Adipose tissue (tissue), 3 donors: ENCODE results near the gene MGAT5. TPM values are rescaled to one million over a fixed set of nuclear protein-coding genes. Genes with fewer than 3 reads are reported as not detected.

Source experiments
- H3K27ac ChIP-seq: one replicate; pipeline ENCODE4 v1.5.1; 2013; ENCODE audit warnings: low read depth, low read length
- WGBS, 3 donors: extraction: QIAGEN DNeasy Blood & Tissue Kit; methylation state at CpG; one replicate each; pipeline ENCODE4 v1.1.7; 2013; 5-methylcytosine and 5-hydroxymethylcytosine counted together
- polyA plus RNA-seq, 3 donors: library from polyadenylated mRNA; stranded (reverse); fragments of 200-250 nt; gene quantifications; one replicate each; pipeline ENCODE4 v1.2.3, GENCODE V29; 2013
- donor health status: healthy with polysubstance abuse.
- donor health status: Bipolar disorder and iron deficiency.
- donor health status: healthy.

MGAT5 gene
- polyA plus RNA-seq, 3 donors, result 4.8 to 7.2 (median 6.7) TPM

DNA sequence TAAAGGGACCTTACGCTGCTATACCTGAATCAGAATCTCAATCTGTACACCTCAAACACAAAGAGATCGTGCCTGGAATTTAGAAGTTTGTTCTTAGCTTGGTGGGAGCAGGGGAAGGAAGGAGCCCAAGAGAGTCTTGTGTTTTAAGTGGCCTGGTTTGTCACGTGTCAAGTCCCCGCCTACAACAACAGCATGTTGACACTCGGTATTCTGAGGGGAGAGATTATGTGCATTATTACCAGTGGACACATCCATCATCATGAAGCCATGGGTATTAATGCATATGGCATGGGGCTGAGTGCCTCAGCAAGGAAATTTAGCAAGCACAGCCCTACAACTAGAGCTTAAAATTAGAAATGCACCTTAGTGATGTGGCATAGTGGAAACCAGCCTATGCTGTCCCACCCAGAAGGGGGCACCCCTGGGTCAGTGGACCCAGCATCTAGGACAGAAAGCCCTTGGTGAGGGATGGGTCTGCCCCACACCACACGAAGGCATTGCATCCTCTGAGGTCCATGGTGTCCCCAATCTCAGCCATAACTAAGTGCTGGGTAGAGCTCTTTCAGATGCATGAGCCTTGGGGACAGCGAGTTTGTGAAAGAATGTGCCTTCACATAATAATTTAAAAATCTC, 138.7 kb downstream of the MGAT5 start:
- no peak overlapping the region for H3K27ac ChIP-seq
- WGBS, 3 donors, result 72 to 88% (median 77%) methylated on average over 7 of the region's 7 CpGs

DNA sequence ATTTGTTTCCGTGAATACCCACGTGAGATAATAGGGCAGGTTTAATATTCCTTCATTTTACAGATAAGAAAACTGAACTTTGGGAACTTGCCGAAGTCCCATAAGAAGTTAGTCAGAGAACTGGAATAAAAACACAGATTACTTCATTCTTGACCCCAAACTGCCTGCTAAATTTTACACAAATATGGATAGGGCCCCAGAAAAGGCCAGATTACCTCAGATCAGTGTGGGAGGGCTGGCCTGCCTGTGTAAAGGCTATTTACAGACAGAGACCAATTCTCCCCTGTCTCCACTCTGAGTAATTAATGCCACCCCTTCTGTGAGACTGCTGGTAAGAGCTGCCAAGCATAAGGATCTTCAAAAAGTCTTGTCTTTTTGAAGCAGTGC, 139.2 kb downstream of the MGAT5 start:
- WGBS, 3 donors, result 56 to 83% (median 66%) methylated on average over 3 of the region's 3 CpGs

DNA sequence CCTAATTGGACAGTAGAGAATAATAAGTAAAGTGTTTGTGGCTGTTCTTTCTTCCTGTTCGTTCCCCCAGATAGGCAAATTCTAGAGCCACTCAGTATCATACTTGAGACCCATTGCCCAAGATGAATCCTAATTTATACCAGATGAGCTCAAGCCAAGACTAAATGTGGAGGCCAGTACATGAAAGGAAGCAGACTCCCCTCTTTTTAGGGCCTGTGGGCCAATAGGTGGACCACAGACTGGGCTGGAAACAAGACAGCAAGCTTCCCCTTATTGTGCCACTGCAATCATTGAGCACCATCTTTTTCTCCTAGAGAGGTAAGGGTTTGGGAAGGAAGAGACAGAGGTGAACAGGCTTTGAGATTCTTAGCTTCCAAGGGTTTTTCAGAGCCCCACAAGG, 141.9 kb downstream of the MGAT5 start:
- WGBS, 3 donors, result 79 to 96% (median 82%) methylated on average over 1 of the region's 1 CpG

More for the DNA sequence above, 139.2 kb downstream of the MGAT5 start:
- no peak overlapping the region for H3K27ac ChIP-seq

DNA sequence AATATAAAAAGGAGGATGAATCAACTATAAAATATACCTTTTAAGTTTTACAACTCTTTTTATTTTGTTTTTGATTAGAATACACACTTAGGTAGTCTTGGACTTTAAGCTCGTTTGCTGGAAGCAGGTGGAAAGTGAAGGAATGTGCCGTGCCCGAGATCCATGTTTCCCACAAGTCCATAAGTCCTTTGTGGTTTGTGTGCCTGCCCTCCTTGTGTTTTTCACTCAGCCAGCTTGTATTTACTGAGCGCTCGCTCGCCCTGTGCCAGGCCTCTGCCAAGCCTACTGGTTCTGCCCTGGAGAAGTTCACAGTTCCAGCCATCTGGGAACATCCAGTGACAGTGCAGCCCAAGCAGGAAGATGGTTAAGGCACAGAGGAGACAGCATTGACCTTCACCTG, 142.6 kb downstream of the MGAT5 start:
- H3K27ac ChIP-seq, result no peak overlapping the region
- 64 to 92% (median 81%) methylated on average over 6 of the region's 6 CpGs for WGBS, 3 donors

More for the DNA sequence above, 141.9 kb downstream of the MGAT5 start:
- H3K27ac ChIP-seq, result no peak overlapping the region

DNA sequence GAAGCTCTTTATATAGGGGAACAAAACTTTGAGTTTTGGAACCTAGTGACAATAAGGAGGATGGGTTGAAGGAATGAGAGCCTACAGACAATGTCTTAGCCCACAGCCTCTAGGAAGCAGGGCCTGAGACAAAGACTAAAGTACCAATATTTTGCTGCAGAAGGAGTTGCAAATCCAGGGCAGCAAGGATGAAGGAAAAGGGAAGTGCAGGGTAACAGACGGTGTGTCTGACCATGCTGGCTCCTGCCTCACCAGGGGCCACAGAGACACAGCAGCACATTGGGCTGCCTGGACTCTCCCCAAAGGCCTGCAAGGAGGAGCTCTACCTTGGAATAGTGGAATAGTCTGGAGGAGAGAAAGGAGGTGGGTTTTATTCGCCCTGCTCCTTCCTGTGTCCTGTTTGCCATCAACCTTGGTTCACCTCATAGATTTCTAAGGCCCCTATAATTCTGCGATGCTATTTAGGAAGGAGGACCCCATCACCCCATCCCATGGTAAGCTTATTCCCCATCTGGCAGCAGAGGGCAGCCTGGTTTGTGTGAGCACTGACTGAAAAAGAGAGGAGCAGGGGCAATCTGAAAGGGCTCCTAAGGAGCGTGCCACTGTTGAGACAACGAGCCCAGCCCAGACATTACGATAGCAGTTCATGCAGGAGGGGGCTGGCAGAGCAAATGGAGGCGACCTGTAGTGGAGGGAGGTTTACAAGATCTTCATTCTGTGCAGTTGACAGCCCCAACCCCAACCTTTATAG, 143.4 kb downstream of the MGAT5 start:
- H3K27ac ChIP-seq, result no peak overlapping the region
- WGBS, 3 donors, result 85 to 96% (median 86%) methylated on average over 7 of the region's 7 CpGs

DNA sequence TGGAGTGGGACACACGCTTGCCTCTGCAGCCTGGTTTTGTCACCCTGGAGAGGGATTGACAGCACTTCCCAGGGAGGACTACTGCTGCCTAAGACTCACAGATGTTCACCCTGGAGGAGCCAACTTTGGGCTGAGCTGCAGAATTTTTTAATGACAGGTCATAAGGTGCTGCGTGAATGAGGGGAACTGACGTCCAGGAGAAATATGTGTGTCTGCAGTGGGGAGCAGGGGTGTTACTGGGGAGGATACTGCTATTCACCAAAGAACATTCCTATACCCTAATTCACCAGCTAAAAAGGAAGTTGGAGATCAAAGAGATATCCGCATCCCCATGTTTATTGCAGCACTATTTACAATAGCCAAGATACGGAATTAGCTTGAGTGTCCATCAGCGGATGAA, 144.4 kb downstream of the MGAT5 start:
- 84 to 96% (median 88%) methylated on average over 6 of the region's 6 CpGs for WGBS, 3 donors
- H3K27ac ChIP-seq, result no peak overlapping the region

DNA sequence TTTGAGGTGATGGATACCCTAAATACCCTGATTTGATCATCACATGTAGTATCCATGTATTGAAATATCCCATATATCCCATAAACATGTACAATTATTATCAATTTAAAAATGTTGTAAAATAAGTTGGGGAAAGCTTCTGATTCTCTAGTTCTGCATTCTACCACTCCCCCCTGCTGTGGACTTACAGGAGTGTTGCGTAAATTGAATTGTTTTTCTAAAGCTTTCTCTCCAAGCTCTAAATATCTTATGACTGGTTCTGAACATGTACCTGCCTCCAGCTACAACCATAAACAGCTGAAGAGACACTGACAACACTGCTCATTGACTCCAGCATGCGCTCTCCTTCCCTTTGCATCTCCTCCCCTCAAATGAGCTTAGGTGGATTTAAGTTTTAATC, 145.2 kb downstream of the MGAT5 start:
- 83 to 95% (median 88%) methylated on average over 2 of the region's 2 CpGs for WGBS, 3 donors
- no peak overlapping the region for H3K27ac ChIP-seq

DNA sequence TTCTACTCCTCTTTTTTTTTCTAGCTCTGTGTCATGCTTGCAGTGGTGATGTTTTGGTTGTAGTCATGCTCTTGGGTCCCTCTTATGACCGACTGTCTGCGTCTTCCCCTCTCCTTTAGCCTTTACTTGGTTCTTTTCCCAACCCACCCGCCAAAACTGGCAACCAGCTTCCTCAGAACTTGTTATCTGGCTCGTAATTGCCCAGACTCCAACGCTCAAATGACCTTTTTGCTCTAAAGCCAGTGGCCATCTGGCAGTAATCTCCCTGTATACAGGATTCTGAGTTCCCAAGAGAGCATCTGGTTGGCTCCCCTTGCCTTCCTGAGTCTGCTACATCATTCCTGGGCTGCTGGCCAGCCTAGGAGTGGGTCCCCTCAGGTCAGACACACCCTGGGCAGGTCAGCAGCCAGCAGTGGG, 147.2 kb downstream of the MGAT5 start:
- no peak overlapping the region for H3K27ac ChIP-seq
- 34 to 46% (median 45%) methylated on average over 5 of the region's 5 CpGs for WGBS, 3 donors

DNA sequence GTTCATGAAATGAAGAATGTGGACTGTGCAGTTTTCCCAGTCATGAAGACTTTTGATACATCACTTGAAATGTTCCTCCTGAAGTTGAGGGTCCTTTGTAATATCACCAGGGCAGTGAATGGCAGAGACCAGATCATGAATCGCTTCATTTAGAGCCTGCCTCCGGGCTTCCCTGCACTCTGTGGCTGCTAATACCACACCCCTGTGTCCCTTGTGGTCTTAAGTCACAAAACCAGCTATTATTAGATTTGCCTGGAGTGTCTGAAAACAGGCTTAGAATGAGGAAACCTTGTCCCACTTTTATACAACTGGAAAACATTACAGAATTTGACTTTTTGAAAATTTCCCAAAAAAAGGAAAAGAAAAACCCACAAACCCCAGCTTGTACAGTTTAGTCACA, 147.9 kb downstream of the MGAT5 start:
- WGBS, 3 donors, result 7 to 69% (median 16%) methylated on average over 2 of the region's 2 CpGs
- H3K27ac ChIP-seq, result no peak overlapping the region

DNA sequence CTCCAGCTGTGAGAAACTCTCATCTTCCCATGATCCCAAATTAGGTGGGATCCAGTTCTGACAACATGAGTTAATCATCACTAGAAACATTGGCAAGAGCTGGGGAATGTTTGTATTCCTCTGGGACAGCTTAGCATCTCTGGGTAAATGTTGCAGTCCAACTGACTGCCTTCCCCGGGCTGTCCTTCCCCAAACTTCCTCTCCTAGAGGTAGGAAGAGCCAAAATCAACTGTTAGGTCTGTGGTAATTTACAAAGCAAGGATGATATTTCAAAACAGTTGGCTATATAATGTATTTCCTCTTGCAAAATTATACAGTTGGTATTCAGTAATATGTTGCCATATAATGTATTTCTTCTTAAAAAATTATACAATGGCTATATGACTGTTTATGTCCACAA, 148.5 kb downstream of the MGAT5 start:
- H3K27ac ChIP-seq, result no peak overlapping the region
- 15 to 41% (median 16%) methylated on average over 1 of the region's 1 CpG for WGBS, 3 donors

DNA sequence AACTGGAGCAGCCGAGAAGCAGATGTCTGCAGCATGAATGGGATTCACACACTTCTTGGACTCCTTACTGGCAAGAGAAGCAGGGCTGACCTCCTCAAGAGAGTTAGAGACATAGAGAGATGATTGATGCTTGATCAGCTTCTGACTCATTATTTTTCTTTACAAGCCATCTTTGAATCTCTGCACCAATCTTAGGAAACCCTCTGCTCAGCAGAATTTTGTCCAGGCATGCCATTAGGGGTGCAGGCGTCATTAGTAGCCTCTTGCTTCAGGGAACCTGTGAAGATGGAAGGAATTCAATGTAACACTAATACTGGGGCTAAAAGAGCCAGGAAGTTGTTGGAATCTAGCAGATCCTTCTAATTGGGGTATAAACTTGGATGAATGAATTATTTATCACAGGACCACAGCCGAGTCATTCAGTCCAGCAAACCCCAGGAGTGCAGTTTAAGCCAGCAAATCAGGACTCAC, 151.8 kb downstream of the MGAT5 start:
- 58 to 83% (median 60%) methylated on average over 3 of the region's 3 CpGs for WGBS, 3 donors
- H3K27ac ChIP-seq, result no peak overlapping the region

DNA sequence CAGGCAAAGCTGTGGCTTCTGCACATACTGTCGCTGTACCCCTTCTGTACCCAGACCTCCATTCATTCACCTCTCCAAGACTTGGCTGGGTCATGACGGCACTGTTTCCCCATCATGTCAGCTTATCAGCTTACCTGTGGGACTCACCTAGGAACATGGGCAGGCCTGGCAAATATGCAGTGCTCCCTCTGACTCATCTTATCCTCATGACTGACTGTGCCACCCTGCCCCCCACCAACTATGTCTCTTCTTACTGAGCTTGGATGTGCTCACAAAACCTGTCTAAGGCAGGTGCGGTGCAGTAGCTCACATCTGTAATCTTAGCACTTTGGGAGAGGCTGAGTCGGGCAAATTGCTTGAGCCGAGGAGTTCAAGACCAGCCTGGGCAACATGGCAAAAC, 152.4 kb downstream of the MGAT5 start:
- H3K27ac ChIP-seq, result no peak overlapping the region
- WGBS, 3 donors, result 85 to 93% (median 91%) methylated on average over 5 of the region's 5 CpGs

DNA sequence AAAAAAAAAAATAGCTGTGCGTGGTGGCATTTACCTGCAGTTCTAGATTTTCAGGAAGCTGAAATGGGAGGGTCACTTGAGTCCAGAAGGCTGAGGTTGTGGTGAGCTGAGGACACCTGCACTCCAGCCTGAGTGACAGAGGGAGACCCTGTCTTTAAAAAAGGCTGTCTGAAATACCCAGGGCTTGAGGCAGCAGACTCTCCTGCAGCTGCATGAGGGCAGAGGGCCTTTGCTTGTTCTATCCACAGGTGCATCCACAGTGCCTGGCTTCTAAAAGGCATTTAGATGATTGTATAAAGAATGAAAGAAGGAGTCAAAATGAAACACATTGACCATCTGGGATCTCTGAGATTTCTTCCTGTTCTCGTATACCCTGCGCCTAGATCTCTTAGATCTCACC, 152.9 kb downstream of the MGAT5 start:
- H3K27ac ChIP-seq, result no peak overlapping the region
- 67 to 93% (median 80%) methylated on average over 3 of the region's 3 CpGs for WGBS, 3 donors

DNA sequence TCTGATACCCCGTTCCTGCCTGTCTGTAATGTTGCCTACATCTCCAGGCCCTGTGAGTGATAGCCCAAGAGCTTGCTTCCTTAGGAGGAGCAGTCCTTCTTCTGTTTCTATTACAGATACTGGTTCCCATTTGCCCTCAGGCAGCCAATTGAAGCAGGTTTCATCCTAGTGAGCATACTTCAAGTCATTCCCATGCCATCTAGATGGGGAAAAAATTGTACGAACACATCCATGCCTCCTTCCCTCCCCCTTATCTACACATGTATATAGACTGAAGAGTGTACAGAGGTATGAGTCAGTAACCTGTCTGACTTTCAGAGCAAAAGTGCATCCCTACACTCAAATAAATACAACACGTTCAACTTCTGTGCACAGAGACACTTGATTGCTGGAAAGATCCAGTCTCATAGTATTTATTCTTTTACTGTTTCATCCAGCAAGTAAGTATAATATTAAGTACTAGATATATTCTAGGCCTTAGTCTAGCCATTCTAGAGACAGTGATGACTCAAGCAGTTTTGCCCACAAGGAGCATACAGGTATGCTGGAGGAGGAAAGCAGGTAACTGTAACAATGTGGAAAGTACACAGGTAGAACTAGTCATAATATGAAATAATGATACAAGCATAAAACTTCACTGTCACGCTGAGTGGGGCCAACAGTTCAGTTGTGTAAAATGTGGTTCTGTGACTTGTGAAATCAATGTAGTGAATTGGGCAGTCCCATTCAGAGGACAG, 153.4 kb downstream of the MGAT5 start:
- 85 to 91% (median 86%) methylated on average over 4 of the region's 4 CpGs for WGBS, 3 donors
- no peak overlapping the region for H3K27ac ChIP-seq

DNA sequence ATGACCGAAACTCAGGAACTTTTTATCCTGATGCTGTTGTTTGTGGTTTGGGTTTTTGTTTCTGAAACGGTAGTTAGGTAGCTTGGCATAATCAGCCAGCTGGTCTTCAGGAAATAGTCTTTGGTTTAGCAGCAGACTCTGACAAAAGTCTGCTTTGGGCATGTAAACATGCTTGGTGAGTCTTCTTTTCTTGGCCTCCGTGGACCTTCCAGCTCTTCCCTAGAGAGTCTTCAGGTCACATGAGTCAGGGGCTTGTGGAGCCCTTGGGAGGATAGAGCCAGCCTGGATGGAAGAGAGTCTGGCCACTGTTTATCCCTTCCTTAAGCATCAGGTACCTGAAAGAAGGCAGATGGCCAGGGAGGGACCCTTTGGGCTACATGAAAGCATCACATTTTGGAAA, 154.5 kb downstream of the MGAT5 start:
- H3K27ac ChIP-seq, result no peak overlapping the region
- WGBS, 3 donors, result 44 to 80% (median 56%) methylated on average over 3 of the region's 3 CpGs

DNA sequence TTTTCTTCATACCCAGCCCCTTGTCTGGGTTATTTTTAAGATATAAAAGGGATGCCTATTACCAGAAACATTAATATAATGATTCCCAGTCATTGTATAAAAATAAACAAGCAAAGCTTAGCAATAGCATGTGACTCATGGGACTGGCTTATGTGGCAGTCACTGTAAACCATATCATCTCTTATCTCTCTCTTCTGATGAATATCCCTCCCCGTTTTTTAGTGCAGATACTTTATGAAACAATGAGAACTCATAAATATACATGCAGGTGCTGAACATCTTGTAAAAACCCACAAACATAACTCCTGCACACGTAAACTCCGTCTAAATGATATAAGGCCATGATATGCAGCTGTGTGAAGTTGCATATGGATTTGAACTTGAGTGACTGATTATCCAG, 154.9 kb downstream of the MGAT5 start:
- H3K27ac ChIP-seq, result no peak overlapping the region
- 51 to 73% (median 70%) methylated on average over 3 of the region's 3 CpGs for WGBS, 3 donors

DNA sequence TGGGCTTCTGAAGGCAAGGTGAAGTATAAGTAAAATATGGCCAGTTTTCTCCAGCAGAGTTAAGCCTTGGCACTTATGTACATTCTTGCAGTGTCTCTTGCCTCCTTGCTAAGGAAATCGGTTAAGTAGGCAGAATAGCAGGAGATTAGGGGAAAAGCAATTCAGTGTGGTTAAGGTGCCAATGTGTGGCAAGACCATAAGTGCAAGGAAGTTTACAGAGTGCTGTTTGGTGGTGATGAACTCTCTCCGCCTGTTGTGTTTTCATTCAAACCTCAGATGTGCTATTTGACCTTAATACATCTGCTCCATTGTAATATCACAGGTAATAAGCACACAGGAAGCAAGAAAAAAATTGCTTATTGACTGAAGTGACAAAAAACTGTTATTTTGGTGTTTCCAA, 156.1 kb downstream of the MGAT5 start:
- 60 to 84% (median 65%) methylated on average over 2 of the region's 2 CpGs for WGBS, 3 donors
- no peak overlapping the region for H3K27ac ChIP-seq

DNA sequence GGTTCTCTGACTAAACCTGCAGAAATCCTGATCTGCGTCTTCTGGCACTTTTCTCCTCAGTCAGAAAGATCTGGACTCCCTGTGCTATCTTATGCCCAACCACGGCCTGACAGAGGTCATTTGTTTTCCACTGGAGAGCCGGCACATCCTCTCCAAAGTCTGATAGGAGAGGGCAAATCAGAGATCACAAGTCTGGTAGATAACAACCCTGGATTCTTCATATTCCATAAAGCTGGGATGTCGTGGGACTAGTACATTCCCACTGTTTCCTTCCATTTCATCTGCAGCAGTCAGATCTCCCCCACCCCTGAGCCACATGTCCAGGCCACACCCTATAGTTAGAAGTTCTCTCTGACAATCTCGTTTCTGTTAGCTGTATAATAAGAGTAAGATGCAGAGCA, 157.0 kb downstream of the MGAT5 start:
- H3K27ac ChIP-seq, result no peak overlapping the region
- 57 to 61% (median 59%) methylated on average over 5 of the region's 5 CpGs for WGBS, 3 donors

DNA sequence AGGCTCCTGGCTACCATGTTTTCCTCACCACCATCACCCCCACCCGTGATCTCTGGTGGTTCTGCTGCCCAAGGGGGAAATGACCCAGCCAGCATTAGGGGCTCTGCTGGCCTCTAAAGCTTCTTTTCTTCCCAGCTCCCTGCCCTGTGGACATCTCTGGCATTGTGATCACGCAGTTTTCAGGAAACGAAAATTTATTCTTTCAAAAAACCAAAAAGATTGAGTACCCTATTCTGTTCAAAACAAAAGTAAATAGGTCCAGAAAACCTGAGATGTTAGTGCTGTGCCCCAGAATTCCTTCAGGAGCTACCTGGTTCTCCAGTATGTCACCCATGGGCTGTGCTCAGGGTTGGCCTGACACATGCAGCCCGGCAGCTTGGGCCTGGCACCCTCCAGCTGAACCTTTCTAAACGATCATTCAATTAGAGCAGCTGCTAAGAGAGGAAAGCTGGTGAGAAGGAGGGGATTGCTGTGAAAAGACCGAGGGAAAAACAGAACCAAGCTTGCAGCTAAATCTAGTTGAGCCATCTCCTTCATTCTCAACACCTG, 157.5 kb downstream of the MGAT5 start:
- no peak overlapping the region for H3K27ac ChIP-seq
- WGBS, 3 donors, result 68 to 74% (median 72%) methylated on average over 6 of the region's 6 CpGs
